CD4-positive, alpha-beta T cell (primary cell): ENCODE results near the gene SH3RF1. TPM values are rescaled to one million over a fixed set of nuclear protein-coding genes. Genes with fewer than 3 reads are reported as not detected.
"Not testable (repeated sequence)": the region's sequence is repeated elsewhere in the genome, so short reads cannot be mapped to it uniquely, and the experiment has no call there.

Experiments
- ATAC-seq: fragments of 200-7000 bp; cut with Tn5 transposase; one replicate; pipeline ENCODE4 v1.10.0; 2022; ENCODE audit warnings: mild to moderate bottlenecking; ENCODE audit not compliant: poor library complexity
- CTCF ChIA-PET: fragments of 350-600 bp; sonication (Branson Sonifier 250); formaldehyde crosslinking; loops from one replicate; lab custom pipeline; 2021; ENCODE audit warnings: antibody characterized with exemption, inconsistent platforms; lab: Charles Lee
- POLR2A ChIA-PET: fragments of 350-600 bp; sonication (Branson Sonifier 250); formaldehyde crosslinking; loops from one replicate; lab custom pipeline; 2021; ENCODE audit warnings: antibody characterized with exemption, inconsistent platforms; lab: Charles Lee
- DNase-seq, 14 experiments: peaks; one replicate each; pipeline ENCODE4 v3.0.0-alpha.2; 2013 to 2020; ENCODE audit warnings: mixed read lengths in 2 of 14
- H3K27ac ChIP-seq, 2 donors: one replicate each; pipeline versions ENCODE4 v1.5.1 to v1.7.0; 2013; ENCODE audit warnings: low read length in 2 of 2, low read depth in 1 of 2, mild to moderate bottlenecking in 1 of 2
- H3K27me3 ChIP-seq, 2 experiments: 1 replicate in 1 of 2; 2 replicates in 1 of 2; pipeline versions ENCODE4 v1.6.1 to v1.7.0; 2013; ENCODE audit warnings: low read length in 2 of 2, control low read depth in 1 of 2, mild to moderate bottlenecking in 1 of 2, moderate library complexity in 1 of 2; ENCODE audit not compliant: insufficient read depth in 2 of 2, control insufficient read depth in 1 of 2
- H3K36me3 ChIP-seq: one replicate; pipeline ENCODE4 v1.6.1; 2013; ENCODE audit warnings: low read length, control low read depth; ENCODE audit not compliant: insufficient read depth
- H3K4me1 ChIP-seq: one replicate; pipeline ENCODE4 v1.6.1; 2013; ENCODE audit warnings: low read length, control low read depth; ENCODE audit not compliant: insufficient read depth
- H3K4me3 ChIP-seq: one replicate; pipeline ENCODE4 v1.5.1; 2013; ENCODE audit warnings: mild to moderate bottlenecking, low read length, moderate library complexity
- H3K9me3 ChIP-seq, 2 experiments: 1 replicate in 1 of 2; 2 replicates in 1 of 2; pipeline versions ENCODE4 v1.6.1 to v1.7.0; 2013; ENCODE audit warnings: low read length in 2 of 2, mild to moderate bottlenecking in 2 of 2, control low read depth in 1 of 2, moderate library complexity in 1 of 2; ENCODE audit not compliant: control insufficient read depth in 1 of 2, insufficient read depth in 1 of 2
- H3K27ac Mint-ChIP-seq: one replicate; pipeline ENCODE4 v1.8.0; 2020; ENCODE audit warnings: mixed read lengths
- H3K27me3 Mint-ChIP-seq: one replicate; pipeline ENCODE4 v1.8.0; 2021; ENCODE audit warnings: mixed read lengths
- H3K36me3 Mint-ChIP-seq: one replicate; pipeline ENCODE4 v1.8.0; 2021; ENCODE audit warnings: low read depth, mixed read lengths
- H3K4me1 Mint-ChIP-seq: one replicate; pipeline ENCODE4 v1.8.0; 2021; ENCODE audit warnings: low read depth, mixed read lengths
- H3K4me3 Mint-ChIP-seq: one replicate; pipeline ENCODE4 v1.8.0; 2020; ENCODE audit warnings: mild to moderate bottlenecking, mixed read lengths
- H3K9me3 Mint-ChIP-seq: one replicate; pipeline ENCODE4 v1.8.0; 2020; ENCODE audit warnings: mixed read lengths
- CTCF ChIP-seq: fragments of 200-600 bp; IDR thresholded peaks from one replicate; pipeline ENCODE4 v1.8.0; 2022; ENCODE audit warnings: antibody characterized with exemption, mild to moderate bottlenecking
- intact Hi-C, 2 experiments: fragments of 100-400 bp; cut with DNase I in 1 of 2; cut with micrococcal nuclease in 1 of 2; formaldehyde crosslinking; loops; one replicate each; pipeline versions ENCODE4 v1.15.1 to v1.9.0; 2023 to 2025; cut with DNase I, micrococcal nuclease
- total RNA-seq, 174 experiments: library from RNA in 2 of 174; stranded (reverse) in 2 of 174; gene quantifications; one replicate each; pipeline ENCODE4 v1.2.3 and lab custom pipeline; 2021 to 2026

The SH3RF1 gene
- total RNA-seq, 2 experiments from 2014 or later, result 0.25 TPM; not detected in 1

- no peak for TF ChIP-seq CTCF
- Histone ChIP-seq H3K9me3 (no peaks in the 10 kb centered on the region), H3K4me1 (no peaks in the 10 kb centered on the region), H3K27me3 (no peaks in the 10 kb centered on the region), H3K4me3 (no peak overlapping the region), H3K27ac (no peak overlapping the region), H3K36me3 (no peaks in the 10 kb centered on the region)
- Mint-ChIP-seq H3K4me3 (no peak overlapping the region), H3K27ac (no peak overlapping the region), H3K36me3 (no peaks in the 10 kb centered on the region), H3K9me3 (no peaks in the 10 kb centered on the region), H3K27me3 (peaks cover 5% of the 10 kb centered on the region), H3K4me1 (no peaks in the 10 kb centered on the region)
- ChIA-PET POLR2A (no interaction called here), CTCF (no interaction called here)
- intact Hi-C loops, result no loop called here
- DNase-seq, result no peak
- no peak for ATAC-seq
Observed at GRCh38 chr4:169179609-169180521, 90.9 kb downstream of the SH3RF1 start.

GRCh38 chr4:169178092-169178491 lies 92.7 kb downstream of the SH3RF1 start:
- H3K27me3 ChIP-seq, intact Hi-C loops, H3K4me1 ChIP-seq, H3K4me3 ChIP-seq, H3K36me3 Mint-ChIP-seq, CTCF ChIA-PET, H3K4me3 Mint-ChIP-seq, H3K9me3 ChIP-seq, ATAC-seq, H3K27me3 Mint-ChIP-seq, POLR2A ChIA-PET, H3K27ac Mint-ChIP-seq, DNase-seq, H3K9me3 Mint-ChIP-seq, H3K36me3 ChIP-seq, H3K4me1 Mint-ChIP-seq, H3K27ac ChIP-seq: not testable (repeated sequence)

- ATAC-seq (no peak), DNase-seq (peak in 1 of 14 experiments; percentile 9)
- no peaks in the 10 kb centered on the region for H3K9me3 Mint-ChIP-seq
- intact Hi-C loops, result no loop called here
- H3K4me3 Mint-ChIP-seq, result no peak overlapping the region
- Histone ChIP-seq H3K4me3 (no peak overlapping the region), H3K27ac (no peak overlapping the region), H3K36me3 (no peaks in the 10 kb centered on the region), H3K9me3 (no peaks in the 10 kb centered on the region), H3K4me1 (no peaks in the 10 kb centered on the region), H3K27me3 (no peaks in the 10 kb centered on the region)
- H3K4me1 Mint-ChIP-seq, result no peaks in the 10 kb centered on the region
- ChIA-PET CTCF (no interaction called here), POLR2A (no interaction called here)
- no peaks in the 10 kb centered on the region for H3K27me3 Mint-ChIP-seq
- TF ChIP-seq CTCF, result no peak
- H3K27ac Mint-ChIP-seq, result no peak overlapping the region
- no peaks in the 10 kb centered on the region for H3K36me3 Mint-ChIP-seq
Observed at GRCh38 chr4:169175476-169175875, 95.3 kb downstream of the SH3RF1 start.
